ENCODE data around the gene SLC9A9. TPM values are rescaled to one million over a fixed set of nuclear protein-coding genes. Genes with fewer than 3 reads are reported as not detected.

Gene SLC9A9
- polyA plus RNA-seq, 1 donor (not counting 4 experiments of a cell fraction or from before 2014, with no cell fraction given) = 5.2 TPM

DNA sequence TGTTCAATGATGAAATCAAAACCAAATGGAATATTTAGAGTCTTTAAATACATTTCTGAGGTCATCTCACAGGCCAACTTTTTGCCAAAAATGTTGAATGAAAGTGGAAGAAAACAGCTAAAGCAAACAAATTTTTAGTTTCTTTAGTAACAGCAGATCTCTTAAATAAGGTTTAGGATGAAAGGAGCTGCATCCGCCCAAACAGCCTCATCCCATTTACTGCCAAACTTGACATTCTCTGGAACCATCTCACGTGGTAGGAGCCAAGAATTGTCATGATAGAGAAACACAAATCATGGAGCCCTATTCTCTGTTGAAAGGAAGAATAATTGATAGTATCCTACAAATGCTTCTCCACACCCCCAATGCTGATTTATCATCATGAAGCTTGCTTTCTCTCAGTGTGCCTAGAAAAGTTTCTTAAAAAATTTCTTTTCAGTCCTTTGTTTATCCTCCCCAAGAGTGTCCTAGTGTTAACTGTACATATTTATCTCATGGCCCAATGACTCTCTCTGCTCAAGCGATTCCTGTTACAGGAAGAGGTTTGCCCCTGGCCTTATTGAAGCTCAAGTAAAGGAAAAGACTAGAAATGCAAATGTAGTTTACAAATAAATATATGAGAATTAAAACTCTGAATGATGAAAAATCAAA lies 23.4 kb downstream of the SLC9A9 start:
- H2AFZ ChIP-seq (ENCODE audit: control insufficient read depth, low read length) = no peak overlapping the region
- H3K4me3 ChIP-seq (ENCODE audit: control insufficient read depth in 2 of 3, extremely low read depth in 1 of 3, insufficient read depth in 2 of 3, low read depth in 1 of 3, low read length in 3 of 3) = no peak overlapping the region
- H3K4me2 ChIP-seq (ENCODE audit: control insufficient read depth, extremely low read depth, insufficient read depth, low read depth, low read length) = no peak overlapping the region
- H3K4me1 ChIP-seq (ENCODE audit: control insufficient read depth, extremely low read depth, insufficient read depth, low read length) = no peaks in the 10 kb centered on the region
- H3K9me1 ChIP-seq (ENCODE audit: control insufficient read depth, extremely low read depth, insufficient read depth, low read length) = no peaks in the 10 kb centered on the region
- FAIRE-seq (peak; percentile 5), DNase-seq (ENCODE audit: low read depth, low spot score) (no peak)
- no peaks in the 10 kb centered on the region for H3K9me3 ChIP-seq (ENCODE audit: control insufficient read depth, low read depth, low read length)
- TF ChIP-seq, protein P1, sequence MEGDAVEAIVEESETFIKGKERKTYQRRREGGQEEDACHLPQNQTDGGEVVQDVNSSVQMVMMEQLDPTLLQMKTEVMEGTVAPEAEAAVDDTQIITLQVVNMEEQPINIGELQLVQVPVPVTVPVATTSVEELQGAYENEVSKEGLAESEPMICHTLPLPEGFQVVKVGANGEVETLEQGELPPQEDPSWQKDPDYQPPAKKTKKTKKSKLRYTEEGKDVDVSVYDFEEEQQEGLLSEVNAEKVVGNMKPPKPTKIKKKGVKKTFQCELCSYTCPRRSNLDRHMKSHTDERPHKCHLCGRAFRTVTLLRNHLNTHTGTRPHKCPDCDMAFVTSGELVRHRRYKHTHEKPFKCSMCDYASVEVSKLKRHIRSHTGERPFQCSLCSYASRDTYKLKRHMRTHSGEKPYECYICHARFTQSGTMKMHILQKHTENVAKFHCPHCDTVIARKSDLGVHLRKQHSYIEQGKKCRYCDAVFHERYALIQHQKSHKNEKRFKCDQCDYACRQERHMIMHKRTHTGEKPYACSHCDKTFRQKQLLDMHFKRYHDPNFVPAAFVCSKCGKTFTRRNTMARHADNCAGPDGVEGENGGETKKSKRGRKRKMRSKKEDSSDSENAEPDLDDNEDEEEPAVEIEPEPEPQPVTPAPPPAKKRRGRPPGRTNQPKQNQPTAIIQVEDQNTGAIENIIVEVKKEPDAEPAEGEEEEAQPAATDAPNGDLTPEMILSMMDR (optimal IDR thresholded peaks at IDR 0.05 in 1 of 3, IDR thresholded peaks at IDR 0.05 in 1 of 3, conservative IDR thresholded peaks at IDR 0.05 in 1 of 3; ENCODE audit: extremely low read depth in 1 of 3, insufficient read depth in 2 of 3, low read length in 3 of 3) = no peak
- no peak for TF ChIP-seq EZH2 (IDR thresholded peaks at IDR 0.05; ENCODE audit: low read length)
- H3K36me3 ChIP-seq (ENCODE audit: control insufficient read depth in 2 of 2, extremely low read depth in 1 of 2, insufficient read depth in 2 of 2, low read length in 2 of 2) = no peaks in the 10 kb centered on the region
- dilution Hi-C loops (cut with MboI; ENCODE audit: extremely low pct_ligation_motif_present, low sequenced_read_pairs) = no loop called here
- H3K27ac ChIP-seq (ENCODE audit: control insufficient read depth, insufficient read depth, low read length) = no peak overlapping the region
- H4K20me1 ChIP-seq (ENCODE audit: control insufficient read depth, extremely low read depth, insufficient read depth, low read length) = no peaks in the 10 kb centered on the region
- H3K9ac ChIP-seq (ENCODE audit: control insufficient read depth, extremely low read depth, insufficient read depth, low read length) = no peak overlapping the region
- no peaks in the 10 kb centered on the region for H3K27me3 ChIP-seq (ENCODE audit: control insufficient read depth, extremely low read depth, insufficient read depth, low read length)
- H3K79me2 ChIP-seq (ENCODE audit: control insufficient read depth, insufficient read depth, low read length) = no peaks in the 10 kb centered on the region

DNA sequence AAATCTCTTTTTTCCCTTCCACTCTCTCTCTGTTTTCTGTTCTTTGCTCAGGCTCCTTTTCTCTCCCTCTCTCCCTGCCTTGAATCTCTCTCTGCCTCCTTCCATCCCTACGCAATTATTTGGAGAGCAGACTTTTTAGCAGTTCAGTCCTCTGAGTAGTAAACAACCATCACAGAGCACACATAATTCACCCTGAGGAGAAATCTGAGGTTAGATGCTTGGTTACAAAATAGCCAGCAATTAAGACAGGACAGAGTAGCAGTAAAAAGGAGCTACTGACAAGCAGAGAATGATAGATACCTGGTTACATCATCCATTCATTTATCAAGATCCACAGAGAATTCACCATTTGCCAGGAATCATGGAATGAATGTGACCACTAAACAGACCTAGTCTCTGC lies 25.5 kb downstream of the SLC9A9 start:
- Histone ChIP-seq H3K27me3 (ENCODE audit: control insufficient read depth, extremely low read depth, insufficient read depth, low read length) (no peaks in the 10 kb centered on the region), H3K9me3 (ENCODE audit: control insufficient read depth, low read depth, low read length) (no peaks in the 10 kb centered on the region), H3K9me1 (ENCODE audit: control insufficient read depth, extremely low read depth, insufficient read depth, low read length) (no peaks in the 10 kb centered on the region), H3K9ac (ENCODE audit: control insufficient read depth, extremely low read depth, insufficient read depth, low read length) (no peak overlapping the region), H4K20me1 (ENCODE audit: control insufficient read depth, extremely low read depth, insufficient read depth, low read length) (no peaks in the 10 kb centered on the region), H2AFZ (ENCODE audit: control insufficient read depth, low read length) (no peak overlapping the region), H3K36me3 (ENCODE audit: control insufficient read depth in 2 of 2, extremely low read depth in 1 of 2, insufficient read depth in 2 of 2, low read length in 2 of 2) (no peaks in the 10 kb centered on the region), H3K4me3 (ENCODE audit: control insufficient read depth in 2 of 3, extremely low read depth in 1 of 3, insufficient read depth in 2 of 3, low read depth in 1 of 3, low read length in 3 of 3) (no peak overlapping the region), H3K27ac (ENCODE audit: control insufficient read depth, insufficient read depth, low read length) (no peak overlapping the region), H3K79me2 (ENCODE audit: control insufficient read depth, insufficient read depth, low read length) (no peaks in the 10 kb centered on the region), H3K4me2 (ENCODE audit: control insufficient read depth, extremely low read depth, insufficient read depth, low read depth, low read length) (no peak overlapping the region), H3K4me1 (ENCODE audit: control insufficient read depth, extremely low read depth, insufficient read depth, low read length) (no peaks in the 10 kb centered on the region)
- TF ChIP-seq, protein P1 (optimal IDR thresholded peaks at IDR 0.05 in 1 of 3, IDR thresholded peaks at IDR 0.05 in 1 of 3, conservative IDR thresholded peaks at IDR 0.05 in 1 of 3; ENCODE audit: extremely low read depth in 1 of 3, insufficient read depth in 2 of 3, low read length in 3 of 3) = no peak
- TF ChIP-seq EZH2 (IDR thresholded peaks at IDR 0.05; ENCODE audit: low read length) = no peak
- FAIRE-seq (no peak), DNase-seq (ENCODE audit: low read depth, low spot score) (no peak)
- dilution Hi-C loops (cut with MboI; ENCODE audit: extremely low pct_ligation_motif_present, low sequenced_read_pairs) = no loop called here

Data from keratinocyte (primary cell).